Measurements from ENCODE around the gene EIF4G3.
"Not testable (repeated sequence)": the region's sequence is repeated elsewhere in the genome, so short reads cannot be mapped to it uniquely, and the experiment has no call there.

Gene EIF4G3

GRCh38 chr1:20792196-20792595 is 384.5 kb downstream of the EIF4G3 start:
- H3F3A ChIP-seq (ENCODE audit: insufficient read depth): peaks cover 9% of the 10 kb centered on the region; the same call in 1 of the 2 replicates
- H3K9me3 ChIP-seq (ENCODE audit: insufficient read depth, low read length): no peaks in the 10 kb centered on the region
- H3K36me3 ChIP-seq (ENCODE audit: low read length): no peaks in the 10 kb centered on the region
- H4K20me1 ChIP-seq (ENCODE audit: low read depth, low read length): no peaks in the 10 kb centered on the region
- no peaks in the 10 kb centered on the region for H3K79me2 ChIP-seq (ENCODE audit: insufficient read depth, low read length)
- H3K27ac ChIP-seq (ENCODE audit: low read depth, low read length): no peak overlapping the region
- TF ChIP-seq CTCF (IDR thresholded peaks at IDR 0.05; ENCODE audit: insufficient read depth, low read length, poor library complexity, severe bottlenecking): no peak
- TF ChIP-seq EZH2phosphoT487 (conservative IDR thresholded peaks at IDR 0.05; ENCODE audit: low read length): no peak
- H3K9ac ChIP-seq (ENCODE audit: low read length): no peak overlapping the region
- H2AFZ ChIP-seq (ENCODE audit: low read depth, low read length, severe bottlenecking): no peak overlapping the region
- no peaks in the 10 kb centered on the region for H3K27me3 ChIP-seq (ENCODE audit: low read length)
- H3K9me2 ChIP-seq (replicated peaks; ENCODE audit: insufficient read depth, low read length): no peaks in the 10 kb centered on the region
- H3K4me2 ChIP-seq (ENCODE audit: low read depth, low read length, poor library complexity, severe bottlenecking): no peak overlapping the region
- no peak overlapping the region for H3K4me3 ChIP-seq (ENCODE audit: insufficient read depth, low read length, poor library complexity, severe bottlenecking)

DNA sequence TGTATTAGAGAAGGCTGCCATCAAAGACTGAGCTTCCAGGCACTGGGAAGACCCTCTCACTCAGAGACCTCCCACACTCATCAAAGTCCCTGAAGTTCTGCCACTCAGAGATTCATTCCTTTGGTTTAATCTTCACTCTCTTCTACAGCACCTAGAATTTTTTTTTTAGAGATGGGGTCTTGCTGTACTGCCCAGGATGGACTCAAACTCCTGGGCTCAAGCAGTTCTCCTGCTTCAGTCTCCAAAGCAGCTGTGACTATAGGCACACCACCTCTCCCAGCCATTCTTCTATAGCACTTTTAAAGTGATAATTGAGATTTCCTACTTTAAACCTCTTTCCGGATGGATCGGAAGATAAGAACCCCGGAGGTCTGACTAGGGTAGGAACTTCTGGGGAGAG is 385.9 kb downstream of the EIF4G3 start:
- Histone ChIP-seq H3K27ac (ENCODE audit: low read depth, low read length) (no peak overlapping the region), H3K9me3 (ENCODE audit: insufficient read depth, low read length) (no peaks in the 10 kb centered on the region), H3K36me3 (ENCODE audit: low read length) (no peaks in the 10 kb centered on the region), H3K79me2 (ENCODE audit: insufficient read depth, low read length) (peaks cover 6% of the 10 kb centered on the region), H2AFZ (ENCODE audit: low read depth, low read length, severe bottlenecking) (no peak overlapping the region), H3K9ac (ENCODE audit: low read length) (no peak overlapping the region), H3F3A (ENCODE audit: insufficient read depth) (peaks cover 11% of the 10 kb centered on the region; the same call in 1 of the 2 replicates), H3K4me3 (ENCODE audit: insufficient read depth, low read length, poor library complexity, severe bottlenecking) (no peak overlapping the region), H3K4me2 (ENCODE audit: low read depth, low read length, poor library complexity, severe bottlenecking) (no peak overlapping the region), H4K20me1 (ENCODE audit: low read depth, low read length) (no peaks in the 10 kb centered on the region), H3K27me3 (ENCODE audit: low read length) (no peaks in the 10 kb centered on the region), H3K9me2 (replicated peaks; ENCODE audit: insufficient read depth, low read length) (no peaks in the 10 kb centered on the region)
- TF ChIP-seq EZH2phosphoT487 (conservative IDR thresholded peaks at IDR 0.05; ENCODE audit: low read length) (no peak), CTCF (IDR thresholded peaks at IDR 0.05; ENCODE audit: insufficient read depth, low read length, poor library complexity, severe bottlenecking) (no peak)

- peaks cover 18% of the 10 kb centered on the region for H3K79me2 ChIP-seq (ENCODE audit: insufficient read depth, low read length)
- H4K20me1 ChIP-seq (ENCODE audit: low read depth, low read length); H3K27ac ChIP-seq (ENCODE audit: low read depth, low read length); H3K9ac ChIP-seq (ENCODE audit: low read length); H3K9me2 ChIP-seq (replicated peaks; ENCODE audit: insufficient read depth, low read length); H3K27me3 ChIP-seq (ENCODE audit: low read length); H2AFZ ChIP-seq (ENCODE audit: low read depth, low read length, severe bottlenecking); H3K9me3 ChIP-seq (ENCODE audit: insufficient read depth, low read length); H3K4me2 ChIP-seq (ENCODE audit: low read depth, low read length, poor library complexity, severe bottlenecking); H3K4me3 ChIP-seq (ENCODE audit: insufficient read depth, low read length, poor library complexity, severe bottlenecking); H3K36me3 ChIP-seq (ENCODE audit: low read length): not testable (repeated sequence)
- H3F3A ChIP-seq (ENCODE audit: insufficient read depth): peaks cover 16% of the 10 kb centered on the region; the same call in 1 of the 2 replicates
Measured at GRCh38 chr1:20789598-20789997, 387.1 kb downstream of the EIF4G3 start.

DNA sequence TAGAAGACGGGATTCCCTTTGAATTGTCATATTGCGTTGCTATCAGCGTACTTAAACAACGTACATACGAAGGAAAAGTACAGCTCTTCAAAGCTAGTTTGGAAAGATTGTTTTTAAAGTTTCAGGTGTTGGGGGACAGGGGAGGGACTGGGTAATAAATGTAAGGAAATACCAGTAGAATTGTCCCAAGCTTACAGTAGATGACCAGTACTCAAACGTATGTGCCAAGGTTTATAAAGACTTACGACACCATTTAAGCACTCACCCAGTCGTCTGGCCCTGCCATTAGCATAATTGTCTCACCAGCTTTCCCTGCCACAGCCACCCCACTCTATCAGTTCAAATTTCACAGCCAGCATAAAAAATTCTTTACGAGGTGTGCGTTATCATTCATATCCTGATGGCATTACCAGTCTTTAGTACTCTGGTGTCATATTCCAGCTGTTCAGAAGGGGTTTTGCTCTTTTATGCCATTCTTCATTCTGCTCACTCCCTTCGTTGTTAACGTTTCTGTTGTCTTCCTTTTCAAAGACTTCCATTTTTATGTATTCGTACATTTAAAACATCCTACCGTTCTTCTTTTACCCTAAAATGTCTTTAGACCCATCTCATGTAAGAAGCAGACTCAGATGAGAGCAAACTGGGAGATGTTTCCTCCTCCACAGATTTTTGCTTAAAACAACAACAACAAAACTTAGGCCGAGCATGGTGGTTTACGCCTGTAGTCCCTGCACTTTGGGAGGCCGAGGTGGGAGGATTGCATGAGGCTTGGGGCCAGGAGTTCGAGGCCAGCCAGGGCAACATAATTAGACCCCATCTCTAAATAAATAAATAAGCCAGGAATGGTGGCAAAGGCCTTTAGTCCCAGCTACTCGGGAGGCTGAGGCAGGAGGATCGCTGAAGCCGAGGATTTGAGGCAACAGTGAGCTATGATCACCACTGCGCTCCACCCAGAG is 388.6 kb downstream of the EIF4G3 start:
- Histone ChIP-seq H3F3A (ENCODE audit: insufficient read depth) (peaks cover 16% of the 10 kb centered on the region; the same call in 1 of the 2 replicates), H2AFZ (ENCODE audit: low read depth, low read length, severe bottlenecking) (peak overlapping the region; percentile 69), H3K4me3 (ENCODE audit: insufficient read depth, low read length, poor library complexity, severe bottlenecking) (peak overlapping the region; percentile 69), H3K79me2 (ENCODE audit: insufficient read depth, low read length) (peaks cover 33% of the 10 kb centered on the region), H3K9me2 (replicated peaks; ENCODE audit: insufficient read depth, low read length) (no peaks in the 10 kb centered on the region), H3K27ac (ENCODE audit: low read depth, low read length) (peak overlapping the region; percentile 84), H3K9ac (ENCODE audit: low read length) (peak overlapping the region; percentile 88), H3K9me3 (ENCODE audit: insufficient read depth, low read length) (no peaks in the 10 kb centered on the region), H3K36me3 (ENCODE audit: low read length) (no peaks in the 10 kb centered on the region), H3K27me3 (ENCODE audit: low read length) (no peaks in the 10 kb centered on the region), H4K20me1 (ENCODE audit: low read depth, low read length) (peaks cover 16% of the 10 kb centered on the region; the same call in 1 of the 2 replicates), H3K4me2 (ENCODE audit: low read depth, low read length, poor library complexity, severe bottlenecking) (peak overlapping the region; percentile 64)
- no peak for TF ChIP-seq CTCF (IDR thresholded peaks at IDR 0.05; ENCODE audit: insufficient read depth, low read length, poor library complexity, severe bottlenecking)
- no peak for TF ChIP-seq EZH2phosphoT487 (conservative IDR thresholded peaks at IDR 0.05; ENCODE audit: low read length)
